MCF 10A (cell line): ENCODE data around the gene HEXIM1. TPM values are rescaled to one million over a fixed set of nuclear protein-coding genes. Genes with fewer than 3 reads are reported as not detected.

Source experiments
- BruUV-seq: library from RNA; stranded (reverse); fragments of 400-500 nt; replicated peaks from 2 replicates; lab custom pipeline; 2021; lab: Mats Ljungman, UMichigan
- CTCF ChIA-PET: fragments of 300-600 bp; sonication (Branson Sonifier 250); formaldehyde crosslinking; extraction: SDS; loops from one replicate; lab custom pipeline; 2021; ENCODE audit warnings: antibody characterized with exemption, inconsistent platforms; lab: Yijun Ruan, JAX
- POLR2A ChIA-PET: fragments of 300-600, 350-650 bp; sonication (Branson Sonifier 250); formaldehyde crosslinking; extraction: SDS; loops from one replicate; lab custom pipeline; 2020; ENCODE audit warnings: antibody characterized with exemption, inconsistent platforms; lab: Yijun Ruan, JAX
- DNase-seq: peaks from one replicate; pipeline ENCODE4 v3.0.0-alpha.2; 2018; ENCODE audit not compliant: unreplicated experiment
- H3K27ac Mint-ChIP-seq: one replicate; pipeline ENCODE4 v1.8.0; 2022; ENCODE audit warnings: mild to moderate bottlenecking, low read depth, mixed read lengths; ENCODE audit not compliant: unreplicated experiment
- H3K27me3 Mint-ChIP-seq: one replicate; pipeline ENCODE4 v1.8.0; 2022; ENCODE audit warnings: mixed read lengths; ENCODE audit not compliant: insufficient read depth, unreplicated experiment
- H3K36me3 Mint-ChIP-seq: one replicate; pipeline ENCODE4 v1.8.0; 2022; ENCODE audit warnings: mild to moderate bottlenecking, moderate library complexity, mixed read lengths; ENCODE audit not compliant: insufficient read depth, unreplicated experiment
- H3K4me1 Mint-ChIP-seq: one replicate; pipeline ENCODE4 v1.8.0; 2022; ENCODE audit warnings: mixed read lengths; ENCODE audit not compliant: insufficient read depth, unreplicated experiment
- H3K4me3 Mint-ChIP-seq: one replicate; pipeline ENCODE4 v1.8.0; 2022; ENCODE audit warnings: mild to moderate bottlenecking, moderate library complexity, mixed read lengths; ENCODE audit not compliant: unreplicated experiment
- H3K9me3 Mint-ChIP-seq: one replicate; pipeline ENCODE4 v1.8.0; 2022; ENCODE audit warnings: mixed read lengths; ENCODE audit not compliant: unreplicated experiment
- intact Hi-C: fragments of 100-400 bp; cut with micrococcal nuclease; formaldehyde crosslinking; loops from 2 replicates; pipeline ENCODE4 v1.14.1; 2022
- total RNA-seq: library from RNA; stranded (reverse); gene quantifications from 2 replicates; pipeline ENCODE4 v1.2.3, GENCODE V29; 2022
- TF ChIP-seq, protein P1 (sequence below): fragments of 200-600 bp; IDR thresholded peaks from one replicate; pipeline ENCODE4 v1.8.0; 2022; ENCODE audit warnings: antibody characterized with exemption, mild to moderate bottlenecking; ENCODE audit not compliant: unreplicated experiment

Gene HEXIM1
- total RNA-seq, 1 experiment from 2014 or later: 26.7 TPM

DNA sequence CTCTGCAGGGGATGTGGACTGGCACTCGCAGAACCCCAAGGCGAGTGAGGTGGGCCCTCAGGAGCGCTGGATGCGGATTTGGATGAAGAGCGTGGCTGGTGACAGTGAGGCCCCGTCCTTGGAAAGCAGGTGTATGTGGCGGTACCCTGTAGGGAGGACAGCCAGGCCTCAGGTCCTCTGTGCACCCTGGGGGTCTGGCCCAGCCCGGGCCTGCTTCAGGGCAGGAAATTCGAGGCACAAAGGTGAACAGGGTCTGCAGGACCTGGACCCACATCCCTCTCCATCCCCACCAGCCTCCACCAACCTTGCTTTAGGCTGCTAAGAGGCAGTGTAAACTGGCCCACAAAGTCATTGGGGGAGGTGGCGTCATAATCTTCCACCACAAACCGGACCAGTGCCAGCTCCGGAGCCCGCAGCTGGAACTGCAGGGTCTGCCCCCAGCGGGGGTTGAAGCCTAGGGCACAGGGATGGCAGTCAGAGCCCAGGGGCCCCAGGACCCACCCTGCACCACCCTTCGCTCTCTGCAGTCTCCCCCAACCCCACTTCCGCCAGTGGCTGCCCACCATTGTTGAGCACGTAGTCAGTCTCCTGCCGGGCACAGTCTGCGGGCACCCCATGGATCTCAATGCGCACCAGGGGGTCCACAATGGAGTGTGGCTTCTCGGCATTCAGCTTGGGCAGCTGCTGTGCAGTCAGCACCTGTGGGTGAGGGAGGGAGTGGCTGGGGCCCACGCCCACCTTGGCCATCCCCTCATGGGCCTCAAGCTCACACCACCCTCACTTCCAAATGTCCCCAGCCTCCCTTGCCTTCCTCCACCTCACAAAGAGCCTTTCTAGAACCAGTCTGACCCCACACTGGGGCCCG lies 35.5 kb upstream of the HEXIM1 start:
- H3K36me3 Mint-ChIP-seq: peaks cover 56% of the 10 kb centered on the region
- no peaks in the 10 kb centered on the region for H3K27me3 Mint-ChIP-seq
- CTCF ChIA-PET: interaction anchor here (1.1 to 1.4 kb wide), 3 partner anchors 14 to 85 kb away, joined by 3 to 4 read pairs (median 4); no protein-coding TSS in a partner anchor
- no peaks in the 10 kb centered on the region for H3K4me1 Mint-ChIP-seq
- no TSS peak for BruUV-seq
- intact Hi-C loops: no loop called here
- POLR2A ChIA-PET: interaction anchor here (0.7 to 1.7 kb wide), 2 partner anchors 11 to 188 kb away, joined by 4 read pairs; no protein-coding TSS in a partner anchor
- H3K4me3 Mint-ChIP-seq: no peak overlapping the region
- H3K9me3 Mint-ChIP-seq: no peaks in the 10 kb centered on the region
- TF ChIP-seq, protein P1, sequence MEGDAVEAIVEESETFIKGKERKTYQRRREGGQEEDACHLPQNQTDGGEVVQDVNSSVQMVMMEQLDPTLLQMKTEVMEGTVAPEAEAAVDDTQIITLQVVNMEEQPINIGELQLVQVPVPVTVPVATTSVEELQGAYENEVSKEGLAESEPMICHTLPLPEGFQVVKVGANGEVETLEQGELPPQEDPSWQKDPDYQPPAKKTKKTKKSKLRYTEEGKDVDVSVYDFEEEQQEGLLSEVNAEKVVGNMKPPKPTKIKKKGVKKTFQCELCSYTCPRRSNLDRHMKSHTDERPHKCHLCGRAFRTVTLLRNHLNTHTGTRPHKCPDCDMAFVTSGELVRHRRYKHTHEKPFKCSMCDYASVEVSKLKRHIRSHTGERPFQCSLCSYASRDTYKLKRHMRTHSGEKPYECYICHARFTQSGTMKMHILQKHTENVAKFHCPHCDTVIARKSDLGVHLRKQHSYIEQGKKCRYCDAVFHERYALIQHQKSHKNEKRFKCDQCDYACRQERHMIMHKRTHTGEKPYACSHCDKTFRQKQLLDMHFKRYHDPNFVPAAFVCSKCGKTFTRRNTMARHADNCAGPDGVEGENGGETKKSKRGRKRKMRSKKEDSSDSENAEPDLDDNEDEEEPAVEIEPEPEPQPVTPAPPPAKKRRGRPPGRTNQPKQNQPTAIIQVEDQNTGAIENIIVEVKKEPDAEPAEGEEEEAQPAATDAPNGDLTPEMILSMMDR: no peak
- DNase-seq: no peak
- H3K27ac Mint-ChIP-seq: no peak overlapping the region

DNA sequence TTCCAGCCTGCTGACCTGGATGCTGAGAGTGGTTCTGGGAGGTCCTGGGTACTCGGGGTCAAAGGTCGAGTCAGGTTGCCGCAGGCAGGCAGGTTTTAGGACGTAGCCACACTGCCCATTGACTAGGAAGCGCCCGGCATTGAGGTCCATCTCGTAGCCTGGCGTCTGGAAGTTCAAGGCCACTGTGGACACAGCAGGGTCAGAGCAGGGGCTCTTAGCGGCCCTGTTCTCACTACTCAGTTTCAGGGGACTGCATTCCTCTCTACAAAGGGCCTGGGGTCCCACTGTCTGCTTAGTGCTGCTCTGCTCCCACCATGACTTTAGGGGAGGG lies 34.9 kb upstream of the HEXIM1 start:
- Mint-ChIP-seq H3K27me3 (no peaks in the 10 kb centered on the region), H3K4me1 (no peaks in the 10 kb centered on the region), H3K27ac (no peak overlapping the region), H3K4me3 (no peak overlapping the region), H3K36me3 (peaks cover 57% of the 10 kb centered on the region), H3K9me3 (no peaks in the 10 kb centered on the region)
- POLR2A ChIA-PET: interaction anchor here (0.7 kb wide), 1 partner anchor 187 kb away, joined by 4 read pairs; no protein-coding TSS in a partner anchor
- no TSS peak for BruUV-seq
- intact Hi-C loops: no loop called here
- CTCF ChIA-PET: no interaction called here
- TF ChIP-seq, protein P1: no peak
- no peak for DNase-seq

DNA sequence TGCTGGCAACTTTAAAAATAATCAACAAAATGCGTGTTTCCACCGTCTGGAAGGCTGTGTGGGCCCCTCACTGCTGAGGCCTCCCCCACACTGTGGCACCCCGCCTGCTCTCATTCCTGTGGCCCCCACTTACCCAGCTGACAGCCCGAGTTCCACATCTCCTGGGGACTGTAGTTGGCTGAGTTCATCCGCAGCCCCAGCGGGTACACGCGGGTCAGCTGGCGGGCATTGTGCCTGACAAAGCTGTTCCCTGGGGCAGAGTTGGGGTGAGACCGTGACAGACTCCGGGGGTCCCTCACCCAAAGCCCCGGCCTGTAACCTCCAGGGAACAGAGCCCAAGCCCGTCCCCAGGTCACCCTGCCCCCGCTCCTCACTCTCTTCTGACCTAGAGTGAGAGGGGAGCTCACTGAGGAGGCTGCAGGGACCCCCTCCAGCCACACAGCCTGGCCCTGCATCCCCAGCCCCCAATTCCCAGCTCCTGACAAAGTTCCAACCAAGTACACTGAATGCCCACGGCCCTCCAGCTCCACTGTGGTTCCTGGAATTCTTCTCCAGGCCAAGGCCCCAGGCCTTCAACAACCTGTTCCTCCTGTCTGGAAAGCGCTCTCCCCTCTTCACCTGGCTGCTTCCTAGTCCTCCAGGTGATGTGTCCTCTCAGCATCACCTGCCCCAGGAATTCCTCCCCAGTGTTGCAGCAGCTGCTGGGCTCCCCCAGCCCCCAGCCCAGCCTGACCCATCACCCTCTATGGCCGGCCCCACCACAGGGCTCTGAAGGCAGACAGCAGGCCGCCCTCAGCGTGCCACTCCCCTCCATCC lies 34.0 kb upstream of the HEXIM1 start:
- Mint-ChIP-seq H3K27ac (no peak overlapping the region), H3K4me3 (no peak overlapping the region), H3K27me3 (no peaks in the 10 kb centered on the region), H3K4me1 (no peaks in the 10 kb centered on the region), H3K36me3 (peaks cover 51% of the 10 kb centered on the region), H3K9me3 (no peaks in the 10 kb centered on the region)
- intact Hi-C loops: no loop called here
- TF ChIP-seq, protein P1: no peak
- CTCF ChIA-PET: no interaction called here
- no peak for DNase-seq
- POLR2A ChIA-PET: interaction anchor here (0.5 to 0.7 kb wide), 3 partner anchors 67 to 127 kb away, joined by 3 read pairs; no protein-coding TSS in a partner anchor
- BruUV-seq: no TSS peak
